Activated gamma-delta T cell treated with Interleukin-2 at 50 U/mL for 16 hours (primary cell): Measurements from ENCODE around the gene CFAP61.

Experiments
- DNase-seq: peaks from one replicate; pipeline ENCODE4 v3.0.0-alpha.2; 2020

CFAP61 gene

GRCh38 chr20:20369250-20370093 lies 317.1 kb downstream of the CFAP61 start:
- DNase-seq, result no peak

- no peak for DNase-seq
Observed at GRCh38 chr20:20370094-20370575, 317.8 kb downstream of the CFAP61 start.

GRCh38 chr20:20371083-20371482 lies 318.8 kb downstream of the CFAP61 start:
- no peak for DNase-seq

GRCh38 chr20:20371681-20372080 lies 319.3 kb downstream of the CFAP61 start:
- DNase-seq, result no peak

- DNase-seq, result no peak
Observed at GRCh38 chr20:20373091-20373571, 320.8 kb downstream of the CFAP61 start.

GRCh38 chr20:20375862-20376261 lies 323.5 kb downstream of the CFAP61 start:
- no peak for DNase-seq

GRCh38 chr20:20386192-20386591 lies 333.9 kb downstream of the CFAP61 start:
- no peak for DNase-seq

GRCh38 chr20:20390393-20390792 lies 338.1 kb downstream of the CFAP61 start:
- no peak for DNase-seq

GRCh38 chr20:20391115-20391514 lies 338.8 kb downstream of the CFAP61 start:
- no peak for DNase-seq

GRCh38 chr20:20391766-20392165 lies 339.4 kb downstream of the CFAP61 start:
- no peak for DNase-seq

- no peak for DNase-seq
Observed at GRCh38 chr20:20393207-20394120, 341.1 kb downstream of the CFAP61 start.

GRCh38 chr20:20395087-20395486 lies 342.8 kb downstream of the CFAP61 start:
- DNase-seq, result no peak

GRCh38 chr20:20395903-20396568 lies 343.7 kb downstream of the CFAP61 start:
- no peak for DNase-seq

GRCh38 chr20:20396794-20397193 lies 344.5 kb downstream of the CFAP61 start:
- no peak for DNase-seq

- no peak for DNase-seq
Observed at GRCh38 chr20:20398123-20398522, 345.8 kb downstream of the CFAP61 start.

- no peak for DNase-seq
Observed at GRCh38 chr20:20399531-20400500, 347.5 kb downstream of the CFAP61 start.

GRCh38 chr20:20401991-20402390 lies 349.7 kb downstream of the CFAP61 start:
- no peak for DNase-seq

- DNase-seq, result no peak
Observed at GRCh38 chr20:20404633-20405032, 352.3 kb downstream of the CFAP61 start.

- no peak for DNase-seq
Observed at GRCh38 chr20:20405623-20406022, 353.3 kb downstream of the CFAP61 start.

- no peak for DNase-seq
Observed at GRCh38 chr20:20406306-20406705, 354.0 kb downstream of the CFAP61 start.
